Measurements from ENCODE around the gene PLA1A. TPM values are rescaled to one million over a fixed set of nuclear protein-coding genes. Genes with fewer than 3 reads are reported as not detected.

PLA1A gene
- total and polyA plus RNA-seq, 2 donors (not counting 3 experiments of a cell fraction or from before 2014, with no cell fraction given): 0.07 TPM; not detected in 1

- Histone ChIP-seq H3K4me2 (ENCODE audit: insufficient read depth, low read length) (no peak overlapping the region), H3K36me3 (ENCODE audit: control insufficient read depth in 2 of 2, extremely low read depth in 1 of 2, insufficient read depth in 2 of 2, low read length in 2 of 2) (no peaks in the 10 kb centered on the region), H3K9me3 (replicated peaks; ENCODE audit: control insufficient read depth, insufficient read depth, low read length) (no peaks in the 10 kb centered on the region), H2AFZ (ENCODE audit: low read depth, low read length) (no peak overlapping the region), H3K9me1 (replicated peaks; ENCODE audit: control insufficient read depth, extremely low read depth, insufficient read depth, low read length) (no peaks in the 10 kb centered on the region), H3K9ac (replicated peaks; ENCODE audit: extremely low read depth, insufficient read depth, low read length) (no peak overlapping the region), H3K4me3 (replicated peaks in 1 of 3; ENCODE audit: insufficient read depth in 1 of 3, low read depth in 1 of 3, low read length in 3 of 3) (no peak overlapping the region), H4K20me1 (replicated peaks; ENCODE audit: control insufficient read depth, extremely low read depth, insufficient read depth, low read length) (no peaks in the 10 kb centered on the region), H3K79me2 (ENCODE audit: control insufficient read depth, insufficient read depth, low read length) (no peaks in the 10 kb centered on the region), H3K4me1 (ENCODE audit: control insufficient read depth, extremely low read depth, insufficient read depth, low read length) (peaks cover 20% of the 10 kb centered on the region), H3K27ac (ENCODE audit: insufficient read depth, low read depth, low read length) (no peak overlapping the region), H3K27me3 (ENCODE audit: control insufficient read depth in 2 of 2, insufficient read depth in 2 of 2, low read length in 2 of 2) (no peaks in the 10 kb centered on the region)
- FAIRE-seq: no peak
- dilution Hi-C loops (cut with MboI; ENCODE audit: extremely low pct_ligation_motif_present, low sequenced_read_pairs) (no loop called here), intact Hi-C loops (cut with micrococcal nuclease) (loop anchor here (1.0 kb wide), 1 partner anchor 78 kb away; the partner anchor contains the start of gene COX17)
- no TSS peak for BruUV-seq (replicated peaks)
- POLR2A ChIA-PET: no interaction called here
- no peak for TF ChIP-seq JUN (IDR thresholded peaks at IDR 0.05; ENCODE audit: borderline replicate concordance, insufficient read depth, insufficient read length, low read depth)
- no peak for TF ChIP-seq CTCF (IDR thresholded peaks at IDR 0.05; ENCODE audit: extremely low read depth in 1 of 2, insufficient read depth in 1 of 2, low read depth in 1 of 2, low read length in 2 of 2)
- no peak for TF ChIP-seq MAX (IDR thresholded peaks at IDR 0.05; ENCODE audit: insufficient read depth, insufficient read length)
- no peak for TF ChIP-seq POLR2AphosphoS5 (IDR thresholded peaks at IDR 0.05; ENCODE audit: insufficient read depth, low read depth, low read length)
- no peak for TF ChIP-seq MYC (IDR thresholded peaks at IDR 0.05; ENCODE audit: low read depth, low read length)
- no peak for TF ChIP-seq GATA2 (IDR thresholded peaks at IDR 0.05; ENCODE audit: insufficient read depth, insufficient read length, low read depth, low read length)
- TF ChIP-seq FOS (IDR thresholded peaks at IDR 0.05; ENCODE audit: borderline replicate concordance, insufficient read depth, low read length): no peak
- TF ChIP-seq EZH2 (IDR thresholded peaks at IDR 0.05; ENCODE audit: borderline replicate concordance, low read depth, low read length, severe bottlenecking): no peak
- TF ChIP-seq POLR2A (IDR thresholded peaks at IDR 0.05; ENCODE audit: low read depth, low read length): no peak
- no peak for DNase-seq (ENCODE audit: low read depth, low spot score)
- CTCF ChIA-PET: interaction anchor here (0.8 to 2.2 kb wide), 5 partner anchors 13 to 163 kb away, joined by 3 to 9 read pairs (median 4); partner anchors contain the start of gene COX17
Observed at GRCh38 chr3:119599558-119600174, 2.0 kb downstream of the PLA1A start.

Measured in endothelial cell of umbilical vein (primary cell).